ENCODE measurements around the gene FBXO21. TPM values are rescaled to one million over a fixed set of nuclear protein-coding genes. Genes with fewer than 3 reads are reported as not detected.

Gene FBXO21
- polyA plus RNA-seq, 1 donor (not counting 4 experiments of a cell fraction or from before 2014, with no cell fraction given) = 21.9 TPM

- DNase-seq (ENCODE audit: low read depth, low spot score) (no peak), FAIRE-seq (no peak)
- H3K27me3 ChIP-seq (ENCODE audit: control insufficient read depth, extremely low read depth, insufficient read depth, low read length) = no peaks in the 10 kb centered on the region
- H3K4me3 ChIP-seq (ENCODE audit: control insufficient read depth in 2 of 3, extremely low read depth in 1 of 3, insufficient read depth in 2 of 3, low read depth in 1 of 3, low read length in 3 of 3) = no peak overlapping the region
- H4K20me1 ChIP-seq (ENCODE audit: control insufficient read depth, extremely low read depth, insufficient read depth, low read length) = no peaks in the 10 kb centered on the region
- H3K9ac ChIP-seq (ENCODE audit: control insufficient read depth, extremely low read depth, insufficient read depth, low read length) = no peak overlapping the region
- H3K4me2 ChIP-seq (ENCODE audit: control insufficient read depth, extremely low read depth, insufficient read depth, low read depth, low read length) = no peak overlapping the region
- TF ChIP-seq CTCF (optimal IDR thresholded peaks at IDR 0.05 in 1 of 3, IDR thresholded peaks at IDR 0.05 in 1 of 3, conservative IDR thresholded peaks at IDR 0.05 in 1 of 3; ENCODE audit: extremely low read depth in 1 of 3, insufficient read depth in 2 of 3, low read length in 3 of 3) = no peak
- no peak for TF ChIP-seq EZH2 (IDR thresholded peaks at IDR 0.05; ENCODE audit: low read length)
- no peaks in the 10 kb centered on the region for H3K4me1 ChIP-seq (ENCODE audit: control insufficient read depth, extremely low read depth, insufficient read depth, low read length)
- no peak overlapping the region for H2AFZ ChIP-seq (ENCODE audit: control insufficient read depth, low read length)
- H3K9me3 ChIP-seq (ENCODE audit: control insufficient read depth, low read depth, low read length) = no peaks in the 10 kb centered on the region
- no peaks in the 10 kb centered on the region for H3K36me3 ChIP-seq (ENCODE audit: control insufficient read depth in 2 of 2, extremely low read depth in 1 of 2, insufficient read depth in 2 of 2, low read length in 2 of 2)
- no peak overlapping the region for H3K27ac ChIP-seq (ENCODE audit: control insufficient read depth, insufficient read depth, low read length)
- H3K79me2 ChIP-seq (ENCODE audit: control insufficient read depth, insufficient read depth, low read length) = no peaks in the 10 kb centered on the region
- dilution Hi-C loops (cut with MboI; ENCODE audit: extremely low pct_ligation_motif_present, low sequenced_read_pairs) = no loop called here
- H3K9me1 ChIP-seq (ENCODE audit: control insufficient read depth, extremely low read depth, insufficient read depth, low read length) = no peaks in the 10 kb centered on the region
Measured at GRCh38 chr12:117134721-117135120, 55.5 kb downstream of the FBXO21 start.

- Histone ChIP-seq H3K9me1 (ENCODE audit: control insufficient read depth, extremely low read depth, insufficient read depth, low read length) (no peaks in the 10 kb centered on the region), H3K36me3 (ENCODE audit: control insufficient read depth in 2 of 2, extremely low read depth in 1 of 2, insufficient read depth in 2 of 2, low read length in 2 of 2) (no peaks in the 10 kb centered on the region), H3K27me3 (ENCODE audit: control insufficient read depth, extremely low read depth, insufficient read depth, low read length) (no peaks in the 10 kb centered on the region), H4K20me1 (ENCODE audit: control insufficient read depth, extremely low read depth, insufficient read depth, low read length) (no peaks in the 10 kb centered on the region), H3K79me2 (ENCODE audit: control insufficient read depth, insufficient read depth, low read length) (no peaks in the 10 kb centered on the region), H3K27ac (ENCODE audit: control insufficient read depth, insufficient read depth, low read length) (no peak overlapping the region), H3K4me3 (ENCODE audit: control insufficient read depth in 2 of 3, extremely low read depth in 1 of 3, insufficient read depth in 2 of 3, low read depth in 1 of 3, low read length in 3 of 3) (no peak overlapping the region), H3K9ac (ENCODE audit: control insufficient read depth, extremely low read depth, insufficient read depth, low read length) (no peak overlapping the region), H2AFZ (ENCODE audit: control insufficient read depth, low read length) (no peak overlapping the region), H3K4me1 (ENCODE audit: control insufficient read depth, extremely low read depth, insufficient read depth, low read length) (no peaks in the 10 kb centered on the region), H3K9me3 (ENCODE audit: control insufficient read depth, low read depth, low read length) (no peaks in the 10 kb centered on the region), H3K4me2 (ENCODE audit: control insufficient read depth, extremely low read depth, insufficient read depth, low read depth, low read length) (no peak overlapping the region)
- TF ChIP-seq CTCF (optimal IDR thresholded peaks at IDR 0.05 in 1 of 3, IDR thresholded peaks at IDR 0.05 in 1 of 3, conservative IDR thresholded peaks at IDR 0.05 in 1 of 3; ENCODE audit: extremely low read depth in 1 of 3, insufficient read depth in 2 of 3, low read length in 3 of 3) (no peak), EZH2 (IDR thresholded peaks at IDR 0.05; ENCODE audit: low read length) (no peak)
- DNase-seq (ENCODE audit: low read depth, low spot score) (no peak), FAIRE-seq (no peak)
- dilution Hi-C loops (cut with MboI; ENCODE audit: extremely low pct_ligation_motif_present, low sequenced_read_pairs) = no loop called here
Measured at GRCh38 chr12:117134059-117134458, 56.2 kb downstream of the FBXO21 start.
